OCI-LY7 (cell line): Measurements from ENCODE around the gene BLOC1S6.

Source experiments
- EZH2phosphoT487 ChIP-seq: fragments of 200-600 bp; sonication (generic); IDR thresholded peaks from 2 replicates; pipeline ENCODE4 v1.6.1; 2018; ENCODE audit warnings: low read depth, borderline replicate concordance, mild to moderate bottlenecking, mixed run types, antibody characterized with exemption, low read length, moderate library complexity, mixed read lengths
- TF ChIP-seq, protein P1 (sequence below): fragments of 200-600 bp; sonication (generic); conservative IDR thresholded peaks from 2 replicates; pipeline ENCODE4 v1.5.1; 2014; ENCODE audit warnings: mild to moderate bottlenecking, antibody characterized with exemption, low read length, moderate library complexity, mixed read lengths

GRCh38 chr15:45589256-45589655 lies 2.1 kb downstream of the BLOC1S6 start:
- TF ChIP-seq, protein P1, sequence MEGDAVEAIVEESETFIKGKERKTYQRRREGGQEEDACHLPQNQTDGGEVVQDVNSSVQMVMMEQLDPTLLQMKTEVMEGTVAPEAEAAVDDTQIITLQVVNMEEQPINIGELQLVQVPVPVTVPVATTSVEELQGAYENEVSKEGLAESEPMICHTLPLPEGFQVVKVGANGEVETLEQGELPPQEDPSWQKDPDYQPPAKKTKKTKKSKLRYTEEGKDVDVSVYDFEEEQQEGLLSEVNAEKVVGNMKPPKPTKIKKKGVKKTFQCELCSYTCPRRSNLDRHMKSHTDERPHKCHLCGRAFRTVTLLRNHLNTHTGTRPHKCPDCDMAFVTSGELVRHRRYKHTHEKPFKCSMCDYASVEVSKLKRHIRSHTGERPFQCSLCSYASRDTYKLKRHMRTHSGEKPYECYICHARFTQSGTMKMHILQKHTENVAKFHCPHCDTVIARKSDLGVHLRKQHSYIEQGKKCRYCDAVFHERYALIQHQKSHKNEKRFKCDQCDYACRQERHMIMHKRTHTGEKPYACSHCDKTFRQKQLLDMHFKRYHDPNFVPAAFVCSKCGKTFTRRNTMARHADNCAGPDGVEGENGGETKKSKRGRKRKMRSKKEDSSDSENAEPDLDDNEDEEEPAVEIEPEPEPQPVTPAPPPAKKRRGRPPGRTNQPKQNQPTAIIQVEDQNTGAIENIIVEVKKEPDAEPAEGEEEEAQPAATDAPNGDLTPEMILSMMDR, result no peak
- TF ChIP-seq EZH2phosphoT487, result no peak
